HEK293 (cell line): ENCODE data around the gene ZBTB48.

Source experiments
- CTCF ChIA-PET: fragments of 350-600 bp; formaldehyde crosslinking; extraction: SDS; loops from one replicate; lab custom pipeline; 2021; ENCODE audit warnings: antibody characterized with exemption; lab: Yijun Ruan, JAX
- POLR2A ChIA-PET: fragments of 300-600 bp; formaldehyde crosslinking; extraction: SDS; loops from one replicate; lab custom pipeline; 2020; ENCODE audit warnings: antibody characterized with exemption, inconsistent platforms; lab: Yijun Ruan, JAX
- H3K27ac ChIP-seq: fragments of 200-500 bp; sonication (Bioruptor generic); 2 replicates; pipeline ENCODE4 v1.5.1; 2014; ENCODE audit warnings: low read depth, low read length, control low read depth, inconsistent platforms; ENCODE audit errors: extremely low read depth
- H3K36me3 ChIP-seq, 2 experiments: fragments of 200-500 bp in 1 of 2; sonication (Bioruptor generic) in 1 of 2; 1 replicate in 1 of 2; 2 replicates in 1 of 2; pipeline ENCODE4 v1.5.1; 2014 to 2017; ENCODE audit warnings: inconsistent platforms in 2 of 2, low read length in 2 of 2; ENCODE audit not compliant: control insufficient read depth in 2 of 2, insufficient read depth in 1 of 2
- H3K4me1 ChIP-seq: fragments of 200-500 bp; sonication (Bioruptor generic); 2 replicates; pipeline ENCODE4 v1.5.1; 2014; ENCODE audit warnings: mild to moderate bottlenecking, low read length, inconsistent platforms; ENCODE audit not compliant: control insufficient read depth, insufficient read depth
- H3K4me3 ChIP-seq: 2 replicates; pipeline ENCODE4 v1.5.1; 2011; ENCODE audit warnings: low read depth, mild to moderate bottlenecking, control low read depth, low read length, moderate library complexity
- H3K9me3 ChIP-seq: fragments of 200-500 bp; sonication (Bioruptor generic); 2 replicates; pipeline ENCODE4 v1.5.1; 2014; ENCODE audit warnings: low read depth, low read length, inconsistent platforms; ENCODE audit not compliant: control insufficient read depth, insufficient read depth
- BCL11B ChIP-seq: fragments of 450-650 bp; formaldehyde crosslinking; IDR thresholded peaks from 2 replicates; pipeline ENCODE4 v1.5.1; 2016; ENCODE audit warnings: low read depth, missing biosample characterization, missing genetic modification characterization
- CTCF ChIP-seq: fragments of 450-650 bp; formaldehyde crosslinking; IDR thresholded peaks from 2 replicates; pipeline ENCODE4 v1.5.1; 2016; ENCODE audit warnings: missing biosample characterization, missing genetic modification characterization
- GLIS1 ChIP-seq: fragments of 450-650 bp; formaldehyde crosslinking; IDR thresholded peaks from 2 replicates; pipeline ENCODE4 v1.5.1; 2016; ENCODE audit warnings: missing biosample characterization, missing genetic modification characterization
- KLF8 ChIP-seq: fragments of 450-650 bp; formaldehyde crosslinking; IDR thresholded peaks from 2 replicates; pipeline ENCODE4 v1.5.1; 2016; ENCODE audit warnings: missing biosample characterization, missing genetic modification characterization
- SCRT2 ChIP-seq: fragments of 450-650 bp; formaldehyde crosslinking; IDR thresholded peaks from 2 replicates; pipeline ENCODE4 v1.5.1; 2016; ENCODE audit warnings: missing biosample characterization, missing genetic modification characterization
- ZBTB1 ChIP-seq: fragments of 450-650 bp; formaldehyde crosslinking; IDR thresholded peaks from 2 replicates; pipeline ENCODE4 v1.5.1; 2016; ENCODE audit warnings: missing biosample characterization, missing genetic modification characterization
- ZBTB44 ChIP-seq: fragments of 450-650 bp; IDR thresholded peaks from 2 replicates; pipeline ENCODE4 v1.5.1; 2018; ENCODE audit warnings: missing biosample characterization, mild to moderate bottlenecking, missing genetic modification characterization
- ZEB2 ChIP-seq: fragments of 450-650 bp; formaldehyde crosslinking; IDR thresholded peaks from 2 replicates; pipeline ENCODE4 v1.5.1; 2016; ENCODE audit warnings: missing biosample characterization, missing genetic modification characterization
- ZFHX2 ChIP-seq: fragments of 450-650 bp; formaldehyde crosslinking; conservative IDR thresholded peaks from 2 replicates; pipeline ENCODE4 v1.5.1; 2016; ENCODE audit warnings: missing biosample characterization, missing genetic modification characterization
- ZFP69B ChIP-seq: fragments of 450-650 bp; formaldehyde crosslinking; IDR thresholded peaks from 2 replicates; pipeline ENCODE4 v1.5.1; 2016; ENCODE audit warnings: missing biosample characterization, missing genetic modification characterization
- ZNF140 ChIP-seq: fragments of 450-650 bp; formaldehyde crosslinking; IDR thresholded peaks from 2 replicates; pipeline ENCODE4 v1.5.1; 2016; ENCODE audit warnings: missing biosample characterization, missing genetic modification characterization
- ZNF16 ChIP-seq: fragments of 450-650 bp; formaldehyde crosslinking; IDR thresholded peaks from 2 replicates; pipeline ENCODE4 v1.5.1; 2016; ENCODE audit warnings: low read depth, missing biosample characterization, missing genetic modification characterization
- ZNF184 ChIP-seq: fragments of 450-650 bp; IDR thresholded peaks from 2 replicates; pipeline ENCODE4 v1.5.1; 2018; ENCODE audit warnings: missing biosample characterization, mild to moderate bottlenecking, missing genetic modification characterization
- ZNF211 ChIP-seq: fragments of 450-650 bp; formaldehyde crosslinking; IDR thresholded peaks from 2 replicates; pipeline ENCODE4 v1.5.1; 2016; ENCODE audit warnings: low read depth, missing biosample characterization, missing genetic modification characterization
- ZNF274 ChIP-seq, 2 experiments: fragments of 200-500 bp in 1 of 2; fragments of 450-650 bp in 1 of 2; sonication (Bioruptor generic) in 1 of 2; formaldehyde crosslinking in 1 of 2; IDR thresholded peaks; 2 replicates each; pipeline versions ENCODE4 v1.5.1 to v1.6.1; 2014 to 2016; ENCODE audit warnings: borderline replicate concordance in 1 of 2, inconsistent platforms in 1 of 2, low read length in 1 of 2, missing biosample characterization in 1 of 2, missing genetic modification characterization in 1 of 2
- ZNF398 ChIP-seq: fragments of 450-650 bp; formaldehyde crosslinking; IDR thresholded peaks from 2 replicates; pipeline ENCODE4 v1.5.1; 2017; ENCODE audit warnings: missing biosample characterization, missing genetic modification characterization
- ZNF416 ChIP-seq: fragments of 450-650 bp; formaldehyde crosslinking; IDR thresholded peaks from 2 replicates; pipeline ENCODE4 v1.5.1; 2016; ENCODE audit warnings: missing biosample characterization, missing genetic modification characterization
- ZNF530 ChIP-seq: fragments of 450-650 bp; formaldehyde crosslinking; IDR thresholded peaks from 2 replicates; pipeline ENCODE4 v1.5.1; 2016; ENCODE audit warnings: low read depth, missing biosample characterization, missing genetic modification characterization
- ZNF629 ChIP-seq: fragments of 450-650 bp; formaldehyde crosslinking; IDR thresholded peaks from 2 replicates; pipeline ENCODE4 v1.5.1; 2017; ENCODE audit warnings: missing biosample characterization, missing genetic modification characterization
- ZNF658 ChIP-seq: fragments of 450-650 bp; formaldehyde crosslinking; IDR thresholded peaks from 2 replicates; pipeline ENCODE4; 2016; ENCODE audit warnings: missing biosample characterization, missing genetic modification characterization
- ZNF677 ChIP-seq: fragments of 450-650 bp; IDR thresholded peaks from 2 replicates; pipeline ENCODE4 v1.5.0; 2018; ENCODE audit warnings: missing biosample characterization, mild to moderate bottlenecking, missing genetic modification characterization, moderate library complexity
- ZNF768 ChIP-seq: fragments of 450-650 bp; formaldehyde crosslinking; IDR thresholded peaks from 2 replicates; pipeline ENCODE4 v1.5.1; 2018; ENCODE audit warnings: missing biosample characterization, mild to moderate bottlenecking, missing genetic modification characterization
- ZSCAN18 ChIP-seq: fragments of 450-650 bp; formaldehyde crosslinking; IDR thresholded peaks from 2 replicates; pipeline ENCODE4 v1.5.1; 2016; ENCODE audit warnings: missing biosample characterization, missing genetic modification characterization
- TF ChIP-seq, protein P1 (sequence below): fragments of 450-650 bp; formaldehyde crosslinking; IDR thresholded peaks from 2 replicates; pipeline ENCODE4 v1.5.1; 2016; ENCODE audit warnings: missing biosample characterization, missing genetic modification characterization

The ZBTB48 gene

DNA sequence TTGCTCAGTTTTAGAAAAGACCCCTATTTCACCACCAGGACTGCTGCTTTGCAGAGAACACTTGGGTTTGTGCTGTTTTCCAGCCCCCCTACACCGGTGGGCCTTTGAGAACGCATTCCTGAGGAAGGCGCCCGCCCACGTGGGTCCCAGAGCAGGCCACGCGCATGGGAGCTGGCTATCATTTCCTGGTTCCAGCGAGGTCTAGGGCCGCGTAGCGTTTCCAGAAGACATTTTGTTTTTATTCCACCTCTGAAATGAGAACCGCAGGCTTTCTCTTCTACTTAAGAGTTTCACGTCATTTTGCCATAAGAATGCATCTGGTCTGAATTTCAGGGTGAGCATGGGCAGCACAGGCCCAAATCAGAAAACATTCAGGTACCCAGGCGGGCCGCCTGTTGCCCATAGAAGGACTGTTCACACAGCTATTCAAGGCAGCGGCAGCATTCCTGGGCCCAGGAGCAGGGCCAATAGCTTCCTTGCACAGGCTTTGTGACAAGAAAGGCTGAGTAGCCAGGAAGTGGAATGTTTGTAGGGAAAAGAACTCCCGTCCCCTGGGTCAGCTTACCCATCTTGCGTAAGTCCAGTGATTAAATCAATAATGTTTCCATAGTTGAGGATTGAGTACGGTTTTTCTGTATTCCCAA lies 24.2 kb downstream of the ZBTB48 start (continued):
- TF ChIP-seq ZNF211 (tag by site-specific recombination) (no peak), ZFP69B (tag by site-specific recombination) (peak; percentile 64), ZNF398 (tag by site-specific recombination) (no peak), ZSCAN18 (tag by site-specific recombination) (no peak), ZNF530 (tag by site-specific recombination) (no peak), ZNF416 (no peak), ZNF274 (IDR thresholded peaks at IDR 0.05; ENCODE audit: low read length) (no peak), ZNF274 (tag by site-specific recombination; IDR thresholded peaks at IDR 0.05; ENCODE audit: borderline replicate concordance) (no peak), ZBTB44 (no peak), ZNF629 (tag by site-specific recombination) (0 out of 2 replicates have a peak, but pooled peaks have one; percentile 6), BCL11B (tag by site-specific recombination) (no peak), SCRT2 (tag by site-specific recombination) (peak; percentile 89), ZNF140 (tag by site-specific recombination) (no peak), ZNF16 (tag by site-specific recombination) (no peak), ZNF768 (tag by site-specific recombination) (no peak), ZEB2 (tag by site-specific recombination) (no peak), KLF8 (tag by site-specific recombination) (no peak), ZNF658 (tag by site-specific recombination) (no peak), ZFHX2 (tag by site-specific recombination) (peak; percentile 75)
- TF ChIP-seq, protein P1, sequence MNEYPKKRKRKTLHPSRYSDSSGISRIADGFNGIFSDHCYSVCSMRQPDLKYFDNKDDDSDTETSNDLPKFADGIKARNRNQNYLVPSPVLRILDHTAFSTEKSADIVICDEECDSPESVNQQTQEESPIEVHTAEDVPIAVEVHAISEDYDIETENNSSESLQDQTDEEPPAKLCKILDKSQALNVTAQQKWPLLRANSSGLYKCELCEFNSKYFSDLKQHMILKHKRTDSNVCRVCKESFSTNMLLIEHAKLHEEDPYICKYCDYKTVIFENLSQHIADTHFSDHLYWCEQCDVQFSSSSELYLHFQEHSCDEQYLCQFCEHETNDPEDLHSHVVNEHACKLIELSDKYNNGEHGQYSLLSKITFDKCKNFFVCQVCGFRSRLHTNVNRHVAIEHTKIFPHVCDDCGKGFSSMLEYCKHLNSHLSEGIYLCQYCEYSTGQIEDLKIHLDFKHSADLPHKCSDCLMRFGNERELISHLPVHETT (tag by site-specific recombination): no peak

DNA sequence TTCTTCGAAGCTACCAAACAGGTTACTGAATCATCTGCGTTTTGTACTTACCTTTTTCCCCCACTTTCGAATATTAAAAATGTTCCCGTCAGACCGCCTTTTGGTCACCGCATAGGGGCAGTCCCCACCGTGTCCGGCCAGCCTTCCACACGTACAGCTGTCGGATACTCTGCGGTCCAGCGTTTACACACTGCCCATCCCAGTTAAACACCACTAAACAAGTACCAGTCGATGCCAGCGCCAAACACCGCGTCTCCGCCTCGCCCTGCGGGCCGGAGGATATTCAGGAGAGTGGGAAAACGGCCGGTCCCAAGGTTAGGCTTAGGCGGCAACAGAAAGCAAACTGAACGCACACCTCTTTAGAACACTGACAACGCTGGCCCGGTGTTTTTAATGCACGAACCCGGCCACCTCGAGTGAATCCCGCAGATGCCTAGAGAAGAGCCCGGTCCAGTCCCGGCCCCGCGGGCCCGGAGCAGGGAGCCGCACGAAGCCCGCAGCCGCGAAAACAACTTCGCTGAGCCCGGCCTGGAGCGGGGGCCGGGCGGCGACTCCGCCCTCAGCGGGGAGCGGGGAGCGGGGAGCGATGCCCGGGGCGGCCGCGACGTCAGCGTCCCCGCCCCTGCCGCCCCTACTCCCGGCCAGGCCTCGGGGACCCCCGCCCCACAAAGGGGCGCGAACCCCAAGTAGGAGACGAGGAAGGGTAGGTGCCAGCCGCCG lies 33.0 kb downstream of the ZBTB48 start:
- POLR2A ChIA-PET: interaction anchor here (0.7 to 1.4 kb wide), 6 partner anchors 9 to 33 kb away, joined by 3 to 10 read pairs (median 6); partner anchors contain the start of gene ZBTB48
- TF ChIP-seq ZNF677 (tag by site-specific recombination) (peak; percentile 36; the same call in 1 of the 2 replicates), ZNF184 (tag by site-specific recombination) (no peak), ZBTB1 (tag by site-specific recombination) (no peak), GLIS1 (tag by site-specific recombination) (no peak), CTCF (tag by site-specific recombination) (no peak), ZEB2 (tag by site-specific recombination) (peak; percentile 45; the same call in 1 of the 2 replicates)

More for the DNA sequence above, 33.0 kb downstream of the ZBTB48 start:
- H3K36me3 ChIP-seq: peaks cover 6 to 15% of the 10 kb centered on the region in 2 experiments; a peak in 2 of 3 replicates
- peak overlapping the region; percentile 67 for H3K4me3 ChIP-seq
- H3K9me3 ChIP-seq: no peaks in the 10 kb centered on the region
- H3K4me1 ChIP-seq: peaks cover 3% of the 10 kb centered on the region; the same call in 1 of the 2 replicates
- peak overlapping the region; percentile 70 for H3K27ac ChIP-seq
- CTCF ChIA-PET: interaction anchor here (0.6 to 0.7 kb wide), 2 partner anchors 33 to 60 kb away, joined by 3 to 5 read pairs; no protein-coding TSS in a partner anchor
